ENCODE data around the gene FZD7. TPM values are rescaled to one million over a fixed set of nuclear protein-coding genes. Genes with fewer than 3 reads are reported as not detected.
A peak's percentile ranks its signal among the peaks of the same experiment; 100 is the strongest.

FZD7 gene
- total and polyA plus RNA-seq, 2 experiments from 2014 or later: 15.4 to 31.2 TPM

DNA sequence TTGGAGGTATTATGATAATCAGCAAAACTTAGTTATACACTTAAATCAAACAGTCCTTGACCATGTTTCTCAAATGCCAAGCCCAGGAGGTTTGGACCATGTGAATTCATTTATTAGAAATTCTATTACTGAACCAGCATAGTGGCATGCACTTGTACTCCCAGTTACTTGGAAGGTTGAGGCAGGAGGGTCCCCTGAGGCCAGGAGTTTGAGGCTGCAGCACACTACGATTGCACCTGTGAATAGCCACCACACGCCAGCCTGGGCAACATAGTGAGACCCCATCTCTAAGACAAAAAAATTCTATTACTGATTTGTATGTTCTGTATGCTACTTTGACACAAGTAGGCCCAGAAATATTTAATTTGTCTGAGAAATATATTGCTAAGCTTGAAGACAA is 43.6 kb upstream of the FZD7 start:
- Histone ChIP-seq H3K9me2 (replicated peaks; ENCODE audit: insufficient read depth) (no peaks in the 10 kb centered on the region), H2AFZ (no peak overlapping the region), H3K4me1 (ENCODE audit: insufficient read depth) (peaks cover 3% of the 10 kb centered on the region), H3K27ac (no peak overlapping the region), H3K9me3 (ENCODE audit: low read depth) (no peaks in the 10 kb centered on the region), H3K27me3 (no peaks in the 10 kb centered on the region), H3K4me2 (no peak overlapping the region), H3K79me2 (no peaks in the 10 kb centered on the region), H3K4me3 (no peak overlapping the region), H4K20me1 (ENCODE audit: insufficient read depth, poor library complexity, severe bottlenecking) (no peaks in the 10 kb centered on the region), H3K36me3 (replicated peaks; ENCODE audit: insufficient read depth, low read depth) (no peaks in the 10 kb centered on the region)
- 98% methylated on average over 2 of the region's 2 CpGs for WGBS (ENCODE audit: low lambda C conversion rate, missing lambda C conversion rate)
- no peak for TF ChIP-seq EZH2phosphoT487 (IDR thresholded peaks at IDR 0.05; ENCODE audit: low read depth, severe bottlenecking, unreplicated experiment)
- TF ChIP-seq EZH2 (IDR thresholded peaks at IDR 0.05; ENCODE audit: borderline replicate concordance): no peak
- TF ChIP-seq, protein P1, sequence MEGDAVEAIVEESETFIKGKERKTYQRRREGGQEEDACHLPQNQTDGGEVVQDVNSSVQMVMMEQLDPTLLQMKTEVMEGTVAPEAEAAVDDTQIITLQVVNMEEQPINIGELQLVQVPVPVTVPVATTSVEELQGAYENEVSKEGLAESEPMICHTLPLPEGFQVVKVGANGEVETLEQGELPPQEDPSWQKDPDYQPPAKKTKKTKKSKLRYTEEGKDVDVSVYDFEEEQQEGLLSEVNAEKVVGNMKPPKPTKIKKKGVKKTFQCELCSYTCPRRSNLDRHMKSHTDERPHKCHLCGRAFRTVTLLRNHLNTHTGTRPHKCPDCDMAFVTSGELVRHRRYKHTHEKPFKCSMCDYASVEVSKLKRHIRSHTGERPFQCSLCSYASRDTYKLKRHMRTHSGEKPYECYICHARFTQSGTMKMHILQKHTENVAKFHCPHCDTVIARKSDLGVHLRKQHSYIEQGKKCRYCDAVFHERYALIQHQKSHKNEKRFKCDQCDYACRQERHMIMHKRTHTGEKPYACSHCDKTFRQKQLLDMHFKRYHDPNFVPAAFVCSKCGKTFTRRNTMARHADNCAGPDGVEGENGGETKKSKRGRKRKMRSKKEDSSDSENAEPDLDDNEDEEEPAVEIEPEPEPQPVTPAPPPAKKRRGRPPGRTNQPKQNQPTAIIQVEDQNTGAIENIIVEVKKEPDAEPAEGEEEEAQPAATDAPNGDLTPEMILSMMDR (IDR thresholded peaks at IDR 0.05; ENCODE audit: poor library complexity): no peak
- DNase-seq (ENCODE audit: low spot score): no peak

DNA sequence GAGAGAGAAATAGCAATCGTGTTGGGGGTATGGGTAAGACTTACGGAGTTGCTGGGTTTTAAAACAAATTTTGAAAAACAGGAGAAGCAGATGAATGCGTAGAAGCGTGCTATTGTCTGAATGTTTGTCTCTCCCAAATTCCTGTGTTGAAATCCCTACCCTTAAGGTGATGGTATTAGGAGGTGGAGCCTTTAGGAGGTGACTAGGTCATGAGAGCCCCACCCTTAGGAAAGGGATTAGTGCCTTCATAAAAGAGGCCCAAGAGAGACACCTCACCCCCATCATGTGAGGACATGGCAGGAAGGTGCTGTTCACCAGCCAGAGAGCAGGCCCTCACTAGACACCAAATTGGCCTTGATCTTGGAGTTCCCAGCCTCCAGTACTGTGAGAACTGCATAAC is 40.7 kb upstream of the FZD7 start:
- peaks cover 17% of the 10 kb centered on the region for H3K4me1 ChIP-seq (ENCODE audit: insufficient read depth)
- no peak for TF ChIP-seq EZH2 (IDR thresholded peaks at IDR 0.05; ENCODE audit: borderline replicate concordance)
- TF ChIP-seq EZH2phosphoT487 (IDR thresholded peaks at IDR 0.05; ENCODE audit: low read depth, severe bottlenecking, unreplicated experiment): no peak
- no peaks in the 10 kb centered on the region for H3K9me3 ChIP-seq (ENCODE audit: low read depth)
- WGBS (ENCODE audit: low lambda C conversion rate, missing lambda C conversion rate): 95% methylated on average over 4 of the region's 4 CpGs
- no peak overlapping the region for H3K27ac ChIP-seq
- DNase-seq (ENCODE audit: low spot score): no peak
- no peaks in the 10 kb centered on the region for H3K36me3 ChIP-seq (replicated peaks; ENCODE audit: insufficient read depth, low read depth)
- H2AFZ ChIP-seq: no peak overlapping the region
- H3K4me3 ChIP-seq: no peak overlapping the region
- H3K4me2 ChIP-seq: no peak overlapping the region
- no peaks in the 10 kb centered on the region for H3K27me3 ChIP-seq
- no peaks in the 10 kb centered on the region for H3K9me2 ChIP-seq (replicated peaks; ENCODE audit: insufficient read depth)
- no peaks in the 10 kb centered on the region for H3K79me2 ChIP-seq
- no peaks in the 10 kb centered on the region for H4K20me1 ChIP-seq (ENCODE audit: insufficient read depth, poor library complexity, severe bottlenecking)

DNA sequence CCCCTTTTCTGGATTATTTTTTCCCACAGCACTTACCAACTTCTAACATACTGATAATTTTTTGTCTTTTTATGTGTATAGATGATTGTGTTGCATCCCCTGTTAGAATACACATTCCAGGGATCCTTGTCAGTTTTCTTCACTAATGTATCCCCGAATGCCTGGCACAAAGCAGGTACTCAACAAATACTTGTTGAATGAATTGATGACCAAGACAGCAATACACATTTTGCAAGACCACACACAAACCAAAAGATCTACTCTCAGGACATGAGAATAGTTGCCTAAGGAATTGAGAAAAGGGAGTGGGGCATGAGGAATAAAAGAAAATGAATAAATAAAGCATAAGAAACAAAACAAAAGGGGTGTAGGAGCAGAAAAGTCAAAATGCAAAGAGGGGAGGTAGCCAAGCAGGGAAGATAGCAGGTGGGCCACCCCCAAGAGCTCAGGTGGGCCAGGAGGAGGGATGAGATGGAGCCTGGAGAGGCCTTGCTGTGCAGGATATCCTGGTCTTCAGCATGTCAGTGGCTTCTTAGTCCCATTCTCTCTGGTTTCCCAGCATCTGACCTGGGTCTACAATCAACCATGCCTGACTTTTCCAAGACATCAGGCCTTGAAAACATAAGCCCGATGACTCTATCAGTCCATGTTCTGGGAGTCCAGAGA is 38.5 kb upstream of the FZD7 start:
- no peak for DNase-seq (ENCODE audit: low spot score)
- WGBS (ENCODE audit: low lambda C conversion rate, missing lambda C conversion rate): 98% methylated on average over 2 of the region's 2 CpGs
- Histone ChIP-seq H3K9me2 (replicated peaks; ENCODE audit: insufficient read depth) (no peaks in the 10 kb centered on the region), H3K36me3 (replicated peaks; ENCODE audit: insufficient read depth, low read depth) (no peaks in the 10 kb centered on the region), H3K4me2 (no peak overlapping the region), H3K4me3 (no peak overlapping the region), H3K79me2 (no peaks in the 10 kb centered on the region), H2AFZ (no peak overlapping the region), H3K9me3 (ENCODE audit: low read depth) (no peaks in the 10 kb centered on the region), H3K27ac (no peak overlapping the region), H4K20me1 (ENCODE audit: insufficient read depth, poor library complexity, severe bottlenecking) (no peaks in the 10 kb centered on the region), H3K4me1 (ENCODE audit: insufficient read depth) (peaks cover 24% of the 10 kb centered on the region), H3K27me3 (no peaks in the 10 kb centered on the region)
- TF ChIP-seq EZH2phosphoT487 (IDR thresholded peaks at IDR 0.05; ENCODE audit: low read depth, severe bottlenecking, unreplicated experiment) (no peak), EZH2 (IDR thresholded peaks at IDR 0.05; ENCODE audit: borderline replicate concordance) (no peak)
- TF ChIP-seq, protein P1 (IDR thresholded peaks at IDR 0.05; ENCODE audit: poor library complexity): no peak

- TF ChIP-seq EZH2 (IDR thresholded peaks at IDR 0.05; ENCODE audit: borderline replicate concordance): no peak
- no peak for TF ChIP-seq EZH2phosphoT487 (IDR thresholded peaks at IDR 0.05; ENCODE audit: low read depth, severe bottlenecking, unreplicated experiment)
- TF ChIP-seq, protein P1 (IDR thresholded peaks at IDR 0.05; ENCODE audit: poor library complexity): no peak
- Histone ChIP-seq H3K4me1 (ENCODE audit: insufficient read depth) (peaks cover 24% of the 10 kb centered on the region), H3K9me2 (replicated peaks; ENCODE audit: insufficient read depth) (no peaks in the 10 kb centered on the region), H3K36me3 (replicated peaks; ENCODE audit: insufficient read depth, low read depth) (no peaks in the 10 kb centered on the region), H2AFZ (peak overlapping the region; percentile 6), H3K4me3 (no peak overlapping the region), H3K27me3 (no peaks in the 10 kb centered on the region), H3K79me2 (no peaks in the 10 kb centered on the region), H3K9me3 (ENCODE audit: low read depth) (no peaks in the 10 kb centered on the region), H3K27ac (peak overlapping the region; percentile 65), H3K4me2 (no peak overlapping the region), H4K20me1 (ENCODE audit: insufficient read depth, poor library complexity, severe bottlenecking) (no peaks in the 10 kb centered on the region)
- WGBS (ENCODE audit: low lambda C conversion rate, missing lambda C conversion rate): 43% methylated on average over 11 of the region's 11 CpGs
- no peak for DNase-seq (ENCODE audit: low spot score)
These were observed 37.6 kb upstream of the FZD7 start for GRCh38 chr2:201996006-201996405.
